ENCODE results near the gene AP4M1.

- TF ChIP-seq HOXA7 (CRISPR knock-in tag; IDR thresholded peaks at IDR 0.05; ENCODE audit: borderline replicate concordance) (no peak), ZNF302 (tag by site-specific recombination; IDR thresholded peaks at IDR 0.05; ENCODE audit: low read depth) (no peak), ZSCAN16 (tag by site-specific recombination; IDR thresholded peaks at IDR 0.05) (no peak), ZBTB26 (tag by site-specific recombination; optimal IDR thresholded peaks at IDR 0.05) (no peak), ZNF549 (tag by site-specific recombination; IDR thresholded peaks at IDR 0.05) (no peak), CTCF (tag by site-specific recombination; IDR thresholded peaks at IDR 0.05) (no peak), ZNF654 (tag by site-specific recombination; IDR thresholded peaks at IDR 0.05; ENCODE audit: low read depth) (no peak), ZNF184 (tag by site-specific recombination; IDR thresholded peaks at IDR 0.05) (no peak), ZFP41 (tag by site-specific recombination; IDR thresholded peaks at IDR 0.05; ENCODE audit: borderline replicate concordance) (no peak), ZBTB7A (tag by site-specific recombination; IDR thresholded peaks at IDR 0.05; ENCODE audit: low read depth) (0 out of 2 replicates have a peak, but pooled peaks have one; percentile 19), OVOL3 (tag by site-specific recombination; IDR thresholded peaks at IDR 0.05) (0 out of 2 replicates have a peak, but pooled peaks have one; percentile 60), ZNF580 (tag by site-specific recombination; IDR thresholded peaks at IDR 0.05) (0 out of 2 replicates have a peak, but pooled peaks have one; percentile 8), ZNF280C (tag by site-specific recombination; IDR thresholded peaks at IDR 0.05) (no peak)
These were observed 46.7 kb downstream of the AP4M1 start for GRCh38 chr7:100148225-100148558.
